OCI-LY3 (cell line): ENCODE data around the gene INTS15.

ENCODE experiments used
- EZH2phosphoT487 ChIP-seq: fragments of 200-600 bp; shearing (Covaris generic); IDR thresholded peaks from 2 replicates; pipeline ENCODE4 v1.6.1; 2018; ENCODE audit warnings: antibody characterized with exemption, mixed run types, low read depth
- TF ChIP-seq, protein P1 (sequence below): fragments of 200-600, 300-600 bp; sonication (generic); IDR thresholded peaks from 2 replicates; pipeline ENCODE4 v1.5.1; 2014; ENCODE audit warnings: antibody characterized with exemption, low read length, low read depth

DNA sequence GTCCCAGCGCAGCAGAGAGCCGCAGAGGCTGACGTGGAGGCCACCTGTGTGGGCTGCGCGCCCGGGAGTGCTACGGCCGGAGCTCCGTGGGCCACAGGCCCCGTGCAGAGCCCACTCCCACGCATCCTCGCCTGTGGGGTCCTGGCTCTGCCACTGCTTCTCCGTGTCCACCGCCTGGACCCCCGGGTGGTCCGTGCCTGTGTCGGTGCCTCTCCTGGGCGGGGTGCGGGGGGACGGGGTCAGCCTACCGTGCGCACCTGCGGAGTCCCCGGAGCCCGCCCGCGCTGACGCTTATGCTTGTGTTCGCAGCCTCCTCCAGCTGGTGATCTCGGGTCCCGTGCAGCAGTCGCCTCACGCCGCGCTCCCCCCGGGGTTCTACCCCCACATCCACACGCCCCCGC, 17.8 kb downstream of the INTS15 start:
- TF ChIP-seq, protein P1, sequence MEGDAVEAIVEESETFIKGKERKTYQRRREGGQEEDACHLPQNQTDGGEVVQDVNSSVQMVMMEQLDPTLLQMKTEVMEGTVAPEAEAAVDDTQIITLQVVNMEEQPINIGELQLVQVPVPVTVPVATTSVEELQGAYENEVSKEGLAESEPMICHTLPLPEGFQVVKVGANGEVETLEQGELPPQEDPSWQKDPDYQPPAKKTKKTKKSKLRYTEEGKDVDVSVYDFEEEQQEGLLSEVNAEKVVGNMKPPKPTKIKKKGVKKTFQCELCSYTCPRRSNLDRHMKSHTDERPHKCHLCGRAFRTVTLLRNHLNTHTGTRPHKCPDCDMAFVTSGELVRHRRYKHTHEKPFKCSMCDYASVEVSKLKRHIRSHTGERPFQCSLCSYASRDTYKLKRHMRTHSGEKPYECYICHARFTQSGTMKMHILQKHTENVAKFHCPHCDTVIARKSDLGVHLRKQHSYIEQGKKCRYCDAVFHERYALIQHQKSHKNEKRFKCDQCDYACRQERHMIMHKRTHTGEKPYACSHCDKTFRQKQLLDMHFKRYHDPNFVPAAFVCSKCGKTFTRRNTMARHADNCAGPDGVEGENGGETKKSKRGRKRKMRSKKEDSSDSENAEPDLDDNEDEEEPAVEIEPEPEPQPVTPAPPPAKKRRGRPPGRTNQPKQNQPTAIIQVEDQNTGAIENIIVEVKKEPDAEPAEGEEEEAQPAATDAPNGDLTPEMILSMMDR: no peak
- no peak for TF ChIP-seq EZH2phosphoT487
